ENCODE measurements around the gene CD59.

Gene CD59

GRCh38 chr11:33722590-33723234 lies 13.5 kb downstream of the CD59 start:
- TF ChIP-seq CTCF (IDR thresholded peaks at IDR 0.05; ENCODE audit: insufficient read depth, missing control alignments): no peak
- FAIRE-seq (no peak), DNase-seq (ENCODE audit: insufficient read length, low spot score) (no peak)

DNA sequence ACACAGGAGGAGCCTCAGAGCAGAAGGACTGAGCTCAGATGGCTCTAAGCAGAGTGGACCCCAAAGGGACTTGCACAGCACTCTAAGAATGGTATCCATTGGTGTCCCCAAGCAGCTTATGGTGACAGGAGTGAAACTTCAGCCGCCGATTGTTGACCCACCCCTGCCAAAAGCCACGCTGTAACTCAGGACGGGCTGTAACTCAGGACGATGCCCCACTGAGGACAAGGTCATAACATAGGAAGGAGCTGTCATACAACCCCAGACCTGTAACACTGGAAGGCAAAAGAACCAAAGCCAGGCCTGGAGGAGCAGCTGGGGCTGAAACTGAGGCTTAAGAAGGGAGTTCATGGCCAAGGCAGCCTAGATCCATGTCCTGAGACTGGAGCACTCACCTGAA lies 14.2 kb downstream of the CD59 start:
- DNase-seq (ENCODE audit: insufficient read length, low spot score): no peak
- no peak for FAIRE-seq
- no peak for TF ChIP-seq CTCF (IDR thresholded peaks at IDR 0.05; ENCODE audit: insufficient read depth, missing control alignments)

GRCh38 chr11:33721426-33721825 lies 14.8 kb downstream of the CD59 start:
- FAIRE-seq (no peak), DNase-seq (ENCODE audit: insufficient read length, low spot score) (no peak)
- no peak for TF ChIP-seq CTCF (IDR thresholded peaks at IDR 0.05; ENCODE audit: insufficient read depth, missing control alignments)

GRCh38 chr11:33719587-33719986 lies 16.6 kb downstream of the CD59 start:
- no peak for DNase-seq (ENCODE audit: insufficient read length, low spot score)
- no peak for TF ChIP-seq CTCF (IDR thresholded peaks at IDR 0.05; ENCODE audit: insufficient read depth, missing control alignments)
- FAIRE-seq: no peak

- no peak for TF ChIP-seq CTCF (IDR thresholded peaks at IDR 0.05; ENCODE audit: insufficient read depth, missing control alignments)
- FAIRE-seq (no peak), DNase-seq (ENCODE audit: insufficient read length, low spot score) (no peak)
Measured at GRCh38 chr11:33718440-33718839, 17.8 kb downstream of the CD59 start.

- peak; percentile 38 for TF ChIP-seq CTCF (IDR thresholded peaks at IDR 0.05; ENCODE audit: insufficient read depth, missing control alignments)
- DNase-seq (ENCODE audit: insufficient read length, low spot score) (no peak), FAIRE-seq (no peak)
Measured at GRCh38 chr11:33716243-33716642, 20.0 kb downstream of the CD59 start.

DNA sequence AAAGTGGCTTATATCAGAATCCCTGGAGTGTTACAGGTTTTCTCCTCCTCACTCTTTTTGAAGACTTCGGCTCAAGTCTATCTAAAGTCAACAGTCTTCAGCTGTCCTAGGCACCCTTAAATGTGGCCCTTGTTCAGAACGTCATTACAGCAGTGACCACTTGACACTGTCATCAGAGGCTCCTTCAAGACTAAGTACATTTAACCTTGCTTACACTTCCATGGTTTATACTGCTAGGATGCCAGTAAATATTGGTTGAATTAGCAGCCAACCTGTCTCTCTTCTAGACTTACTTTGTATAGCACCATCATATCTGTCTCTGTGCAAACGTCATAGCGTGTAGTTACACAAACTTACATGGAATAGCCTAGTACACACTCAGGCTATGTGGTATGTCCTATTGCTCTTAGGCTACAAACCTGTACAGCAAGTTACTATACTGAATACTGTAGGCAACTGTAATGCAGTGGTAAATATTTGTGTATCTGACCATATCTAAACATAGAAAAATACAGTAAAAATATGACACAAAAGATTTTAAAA lies 22.3 kb downstream of the CD59 start:
- no peak for TF ChIP-seq CTCF (IDR thresholded peaks at IDR 0.05; ENCODE audit: insufficient read depth, missing control alignments)
- FAIRE-seq (no peak), DNase-seq (ENCODE audit: insufficient read length, low spot score) (no peak)
